Naive thymus-derived CD4-positive, alpha-beta T cell (primary cell): ENCODE results near the gene CIAO2A. TPM values are rescaled to one million over a fixed set of nuclear protein-coding genes. Genes with fewer than 3 reads are reported as not detected.

Source experiments
- ATAC-seq: fragments of 150-1000 bp; cut with Tn5 transposase; 2 replicates; pipeline ENCODE4 v1.10.0; 2021; ENCODE audit warnings: mild to moderate bottlenecking, moderate library complexity
- CTCF ChIA-PET: fragments of 350-600 bp; sonication (Branson Sonifier 250); formaldehyde crosslinking; loops from one replicate; lab custom pipeline; 2021; ENCODE audit warnings: antibody characterized with exemption; lab: Charles Lee
- POLR2A ChIA-PET: fragments of 350-600 bp; sonication (Branson Sonifier 250); formaldehyde crosslinking; loops from one replicate; lab custom pipeline; 2021; ENCODE audit warnings: antibody characterized with exemption, inconsistent platforms; lab: Charles Lee
- DNase-seq, 9 donors: peaks; one replicate each; pipeline versions ENCODE4 v3.0.0 to v3.0.0-alpha.2; 2020 to 2022; ENCODE audit warnings: mixed read lengths in 1 of 9
- H3K27ac ChIP-seq: one replicate; pipeline ENCODE4 v1.7.0; 2013; ENCODE audit warnings: mild to moderate bottlenecking, low read depth, low read length, moderate library complexity
- H3K27me3 ChIP-seq, 2 donors: one replicate each; pipeline ENCODE4 v1.7.0; 2013; ENCODE audit warnings: low read length in 2 of 2, mild to moderate bottlenecking in 2 of 2, moderate library complexity in 2 of 2; ENCODE audit not compliant: control insufficient read depth in 2 of 2, insufficient read depth in 2 of 2
- H3K36me3 ChIP-seq, 3 experiments: 1 replicate in 2 of 3; 2 replicates in 1 of 3; pipeline ENCODE4 v1.7.0; 2013; ENCODE audit warnings: low read length in 3 of 3, mild to moderate bottlenecking in 3 of 3, moderate library complexity in 1 of 3; ENCODE audit not compliant: insufficient read depth in 3 of 3, control insufficient read depth in 2 of 3
- H3K4me1 ChIP-seq, 2 donors: one replicate each; pipeline ENCODE4 v1.7.0; 2013; ENCODE audit warnings: low read length in 2 of 2, mild to moderate bottlenecking in 2 of 2, moderate library complexity in 1 of 2; ENCODE audit not compliant: control insufficient read depth in 2 of 2, insufficient read depth in 2 of 2
- H3K4me3 ChIP-seq: 2 replicates; pipeline ENCODE4 v1.7.0; 2013; ENCODE audit warnings: mild to moderate bottlenecking, low read length
- H3K9me3 ChIP-seq, 3 experiments: 1 replicate in 2 of 3; 2 replicates in 1 of 3; pipeline ENCODE4 v1.7.0; 2013; ENCODE audit warnings: low read length in 3 of 3; ENCODE audit not compliant: control insufficient read depth in 2 of 3
- H3K27ac Mint-ChIP-seq, 9 donors: one replicate each; pipeline ENCODE4 v1.8.0; 2020 to 2022; ENCODE audit warnings: mixed read lengths in 9 of 9, mild to moderate bottlenecking in 8 of 9, moderate library complexity in 5 of 9, inconsistent platforms in 2 of 9
- H3K27me3 Mint-ChIP-seq, 5 donors: one replicate each; pipeline ENCODE4 v1.8.0; 2021 to 2022; ENCODE audit warnings: mixed read lengths in 5 of 5, mild to moderate bottlenecking in 1 of 5
- H3K36me3 Mint-ChIP-seq, 5 donors: one replicate each; pipeline ENCODE4 v1.8.0; 2020 to 2022; ENCODE audit warnings: mixed read lengths in 5 of 5, mild to moderate bottlenecking in 3 of 5, inconsistent platforms in 1 of 5
- H3K4me1 Mint-ChIP-seq, 7 donors: one replicate each; pipeline ENCODE4 v1.8.0; 2020 to 2022; ENCODE audit warnings: mixed read lengths in 7 of 7, mild to moderate bottlenecking in 3 of 7, inconsistent platforms in 1 of 7
- H3K4me3 Mint-ChIP-seq, 10 donors: one replicate each; pipeline ENCODE4 v1.8.0; 2020 to 2022; ENCODE audit warnings: mild to moderate bottlenecking in 10 of 10, mixed read lengths in 10 of 10, moderate library complexity in 6 of 10, inconsistent platforms in 2 of 10
- H3K9me3 Mint-ChIP-seq, 11 donors: one replicate each; pipeline ENCODE4 v1.8.0; 2020 to 2022; ENCODE audit warnings: mixed read lengths in 11 of 11, mild to moderate bottlenecking in 4 of 11, inconsistent platforms in 1 of 11, moderate library complexity in 1 of 11
- intact Hi-C, 2 donors: fragments of 100-400 bp; cut with micrococcal nuclease; formaldehyde crosslinking; loops; one replicate each; pipeline ENCODE4 v1.15.1; 2023
- polyA plus RNA-seq, 2 donors: library from polyadenylated mRNA; unstranded; fragments of 300-500 nt; fragmentation: Illumina TruSeq; gene quantifications; one replicate each; pipeline ENCODE4 v1.2.3, GENCODE V29; 2021
- total RNA-seq, 6 experiments: library from RNA in 5 of 6; stranded (reverse) in 5 of 6; gene quantifications; 1 replicate in 5 of 6; 2 replicates in 1 of 6; pipeline ENCODE4 v1.2.3 and lab custom pipeline; 2021 to 2026

CIAO2A gene
- total and polyA plus RNA-seq, 7 experiments from 2014 or later: 19.2 to 92.1 (median 32.9) TPM

DNA sequence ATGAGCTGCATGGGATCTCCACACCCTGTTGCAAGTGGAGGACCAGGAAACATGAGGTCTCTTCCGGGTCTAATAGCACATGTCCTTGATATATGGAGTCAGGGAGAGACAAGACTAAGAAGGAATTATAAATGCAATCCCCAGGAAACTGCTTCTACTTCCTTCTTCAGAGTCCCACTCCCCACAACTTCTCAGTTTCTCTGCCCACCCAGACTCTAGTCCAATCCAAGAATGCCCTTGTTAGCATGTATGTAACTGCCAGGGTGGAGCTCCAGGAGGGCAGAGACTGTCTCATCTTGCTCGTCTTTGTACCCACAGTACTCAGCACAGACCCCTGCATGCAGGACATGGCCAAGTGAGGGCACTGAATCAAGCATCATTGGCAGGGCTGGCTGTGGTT is 55.7 kb downstream of the CIAO2A start:
- Histone ChIP-seq H3K9me3 (no peaks in the 10 kb centered on the region), H3K27me3 (no peaks in the 10 kb centered on the region), H3K27ac (no peak overlapping the region), H3K4me1 (no peaks in the 10 kb centered on the region), H3K36me3 (no peaks in the 10 kb centered on the region), H3K4me3 (no peak overlapping the region)
- DNase-seq: no peak
- POLR2A ChIA-PET: no interaction called here
- CTCF ChIA-PET: no interaction called here
- ATAC-seq: no peak
- H3K27ac Mint-ChIP-seq: no peak overlapping the region
- H3K27me3 Mint-ChIP-seq: peaks cover 0 to 7% (median 0%) of the 10 kb centered on the region in 5 donors
- no peaks in the 10 kb centered on the region for H3K36me3 Mint-ChIP-seq
- no peaks in the 10 kb centered on the region for H3K9me3 Mint-ChIP-seq
- peaks cover 0 to 5% (median 0%) of the 10 kb centered on the region in 7 donors for H3K4me1 Mint-ChIP-seq
- H3K4me3 Mint-ChIP-seq: no peak overlapping the region
- intact Hi-C loops: no loop called here

DNA sequence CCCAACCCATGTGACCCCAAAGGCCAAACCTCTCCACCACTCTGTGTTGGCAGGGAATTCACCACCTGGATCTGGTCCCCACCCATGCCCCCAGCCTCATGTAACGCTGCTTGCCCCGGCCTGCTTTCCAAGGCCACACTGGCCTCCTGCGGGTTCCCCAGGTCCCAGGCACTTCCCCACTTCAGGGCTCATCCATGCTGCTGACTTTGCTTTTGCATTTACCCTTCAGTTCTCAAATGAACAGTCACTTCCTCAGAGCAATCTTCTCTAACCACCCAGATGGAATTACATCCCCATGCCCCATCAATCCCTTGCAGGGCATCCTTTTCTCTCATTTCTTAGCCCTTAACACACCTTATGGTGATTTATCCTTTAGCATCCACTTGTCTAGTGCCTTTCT is 56.5 kb downstream of the CIAO2A start:
- H3K9me3 Mint-ChIP-seq: no peaks in the 10 kb centered on the region
- H3K27ac Mint-ChIP-seq: no peak overlapping the region
- Histone ChIP-seq H3K4me3 (no peak overlapping the region), H3K4me1 (no peaks in the 10 kb centered on the region), H3K27ac (no peak overlapping the region), H3K27me3 (no peaks in the 10 kb centered on the region), H3K36me3 (no peaks in the 10 kb centered on the region), H3K9me3 (no peaks in the 10 kb centered on the region)
- H3K4me3 Mint-ChIP-seq: no peak overlapping the region
- ATAC-seq (no peak), DNase-seq (no peak)
- CTCF ChIA-PET: no interaction called here
- peaks cover 0 to under 1% (median 0%) of the 10 kb centered on the region in 5 donors for H3K36me3 Mint-ChIP-seq
- intact Hi-C loops: no loop called here
- H3K4me1 Mint-ChIP-seq: peaks cover 0 to 8% (median 4%) of the 10 kb centered on the region in 7 donors
- POLR2A ChIA-PET: no interaction called here
- H3K27me3 Mint-ChIP-seq: peaks cover 0 to 3% (median 0%) of the 10 kb centered on the region in 5 donors

DNA sequence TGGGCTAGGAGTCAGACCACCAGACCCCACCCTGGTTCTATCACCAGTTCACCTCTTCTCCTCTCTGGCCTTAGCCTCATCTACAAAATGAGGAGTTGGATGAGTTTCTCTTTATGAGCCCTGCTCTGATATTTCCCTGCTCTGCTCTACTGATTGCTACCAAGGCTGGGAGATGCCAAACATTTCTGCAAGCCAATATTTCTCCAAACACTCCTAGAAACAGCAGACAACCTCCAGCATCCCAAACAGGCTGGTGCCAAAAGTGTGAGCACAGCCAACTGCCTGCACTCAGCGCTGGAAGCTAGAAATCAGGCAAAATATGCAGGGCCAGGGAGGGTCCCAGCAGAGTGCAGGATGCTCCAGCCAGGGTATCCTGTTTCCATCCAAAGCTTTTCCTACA is 58.1 kb downstream of the CIAO2A start:
- Histone ChIP-seq H3K36me3 (no peaks in the 10 kb centered on the region), H3K27ac (no peak overlapping the region), H3K4me1 (peaks cover 0 to 1% of the 10 kb centered on the region in 2 donors), H3K27me3 (no peaks in the 10 kb centered on the region), H3K4me3 (no peak overlapping the region), H3K9me3 (no peaks in the 10 kb centered on the region)
- DNase-seq (no peak), ATAC-seq (no peak)
- no peaks in the 10 kb centered on the region for H3K9me3 Mint-ChIP-seq
- H3K4me1 Mint-ChIP-seq: peaks cover 0 to 14% (median 7%) of the 10 kb centered on the region in 7 donors
- ChIA-PET CTCF (no interaction called here), POLR2A (no interaction called here)
- peaks cover 0 to 3% (median 0%) of the 10 kb centered on the region in 5 donors for H3K27me3 Mint-ChIP-seq
- intact Hi-C loops: no loop called here
- H3K36me3 Mint-ChIP-seq: peaks cover 0 to 3% (median 0%) of the 10 kb centered on the region in 5 donors
- no peak overlapping the region for H3K27ac Mint-ChIP-seq
- H3K4me3 Mint-ChIP-seq: no peak overlapping the region

DNA sequence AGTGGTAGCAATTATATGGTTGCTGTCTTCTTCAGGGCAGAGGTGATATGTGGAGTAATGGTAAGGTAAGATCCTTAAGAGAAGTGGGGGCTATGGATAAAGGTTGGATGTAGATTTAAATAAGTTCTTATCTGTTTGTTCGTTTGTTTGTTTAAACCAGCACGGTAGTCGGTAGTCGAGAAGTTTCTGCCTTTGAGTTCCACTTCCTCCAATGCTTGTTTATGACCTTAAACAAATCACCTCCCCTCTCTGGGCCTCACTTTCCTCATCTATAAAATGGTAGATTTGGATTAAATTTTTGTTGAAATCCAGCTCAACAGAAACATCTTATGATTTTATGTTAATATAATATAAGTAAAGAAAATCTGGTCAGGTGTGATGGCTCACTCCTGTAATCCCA is 59.1 kb downstream of the CIAO2A start:
- DNase-seq (no peak), ATAC-seq (no peak)
- Mint-ChIP-seq H3K27me3 (no peaks in the 10 kb centered on the region), H3K27ac (no peak overlapping the region), H3K4me1 (peaks cover 0 to 14% (median 7%) of the 10 kb centered on the region in 7 donors), H3K4me3 (no peak overlapping the region), H3K9me3 (no peaks in the 10 kb centered on the region), H3K36me3 (peaks cover 0 to 3% (median 0%) of the 10 kb centered on the region in 5 donors)
- H3K27me3 ChIP-seq: no peaks in the 10 kb centered on the region
- intact Hi-C loops: no loop called here
- POLR2A ChIA-PET: no interaction called here
- H3K36me3 ChIP-seq: no peaks in the 10 kb centered on the region
- H3K27ac ChIP-seq: no peak overlapping the region
- no peaks in the 10 kb centered on the region for H3K9me3 ChIP-seq
- peaks cover 0 to 6% of the 10 kb centered on the region in 2 donors for H3K4me1 ChIP-seq
- CTCF ChIA-PET: no interaction called here
- no peak overlapping the region for H3K4me3 ChIP-seq

DNA sequence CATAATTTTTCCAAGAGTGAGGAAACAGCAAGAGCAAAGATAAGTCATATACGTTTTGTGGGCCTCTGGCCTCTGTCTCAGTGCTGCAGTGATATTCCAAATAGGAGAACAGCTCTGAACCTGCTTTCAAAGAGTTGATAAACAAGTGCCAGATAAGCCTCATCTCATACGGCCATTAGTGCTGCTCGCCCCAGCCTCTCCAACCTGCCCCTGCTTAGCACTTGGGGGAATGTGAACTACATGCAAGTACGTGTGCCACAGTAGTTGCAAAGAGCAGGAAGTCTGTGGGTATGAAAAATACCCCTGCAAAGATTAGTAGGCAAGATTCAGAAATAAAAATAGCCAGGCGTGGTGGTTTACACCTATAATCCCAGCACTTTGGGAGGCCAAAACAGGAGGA is 61.3 kb downstream of the CIAO2A start:
- H3K36me3 ChIP-seq: no peaks in the 10 kb centered on the region
- no peak for DNase-seq
- intact Hi-C loops: no loop called here
- ATAC-seq: no peak
- ChIA-PET CTCF (no interaction called here), POLR2A (no interaction called here)
- peaks cover 0 to 10% of the 10 kb centered on the region in 2 donors for H3K4me1 ChIP-seq
- no peaks in the 10 kb centered on the region for H3K27me3 ChIP-seq
- H3K4me3 ChIP-seq: no peak overlapping the region
- H3K4me3 Mint-ChIP-seq: peak overlapping the region in 1 of 10 donors; percentile 28
- H3K27ac Mint-ChIP-seq: peak overlapping the region in 1 of 9 donors; percentile 16
- H3K27ac ChIP-seq: no peak overlapping the region
- H3K27me3 Mint-ChIP-seq: no peaks in the 10 kb centered on the region
- H3K9me3 Mint-ChIP-seq: peaks cover 0 to 2% (median 0%) of the 10 kb centered on the region in 11 donors
- peaks cover 0 to 5% (median 0%) of the 10 kb centered on the region in 5 donors for H3K36me3 Mint-ChIP-seq
- H3K4me1 Mint-ChIP-seq: peaks cover 4 to 16% (median 7%) of the 10 kb centered on the region in 7 donors
- no peaks in the 10 kb centered on the region for H3K9me3 ChIP-seq

DNA sequence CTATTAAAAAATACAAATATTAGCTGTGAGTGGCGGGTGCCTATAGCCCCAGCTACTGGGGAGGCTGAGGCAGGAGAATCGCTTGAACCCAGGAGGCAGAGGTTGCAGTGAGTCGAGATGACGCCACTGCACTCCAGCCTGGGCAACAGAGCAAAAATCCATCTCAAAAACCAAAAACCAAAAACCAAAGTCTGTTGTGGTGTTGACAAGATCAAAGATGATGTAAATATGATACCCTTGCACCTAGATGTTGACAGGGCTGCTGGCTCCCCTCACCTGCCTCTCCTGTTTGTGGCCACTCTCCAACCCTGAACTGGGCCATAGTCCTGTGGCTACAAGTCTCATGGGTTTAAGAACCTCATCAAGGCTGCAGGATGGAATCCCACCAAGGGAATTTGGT is 63.5 kb downstream of the CIAO2A start:
- no peak for ATAC-seq
- CTCF ChIA-PET: no interaction called here
- Mint-ChIP-seq H3K4me3 (no peak overlapping the region), H3K27ac (no peak overlapping the region), H3K36me3 (peaks cover 0 to 5% (median 0%) of the 10 kb centered on the region in 5 donors), H3K4me1 (peaks cover 4 to 20% (median 7%) of the 10 kb centered on the region in 7 donors), H3K27me3 (no peaks in the 10 kb centered on the region), H3K9me3 (peaks cover 0 to 2% (median 0%) of the 10 kb centered on the region in 11 donors)
- no peak for DNase-seq
- Histone ChIP-seq H3K4me3 (no peak overlapping the region), H3K9me3 (no peaks in the 10 kb centered on the region), H3K27me3 (no peaks in the 10 kb centered on the region), H3K27ac (no peak overlapping the region), H3K36me3 (no peaks in the 10 kb centered on the region), H3K4me1 (peaks cover 0 to 10% of the 10 kb centered on the region in 2 donors)
- intact Hi-C loops: no loop called here
- POLR2A ChIA-PET: no interaction called here

DNA sequence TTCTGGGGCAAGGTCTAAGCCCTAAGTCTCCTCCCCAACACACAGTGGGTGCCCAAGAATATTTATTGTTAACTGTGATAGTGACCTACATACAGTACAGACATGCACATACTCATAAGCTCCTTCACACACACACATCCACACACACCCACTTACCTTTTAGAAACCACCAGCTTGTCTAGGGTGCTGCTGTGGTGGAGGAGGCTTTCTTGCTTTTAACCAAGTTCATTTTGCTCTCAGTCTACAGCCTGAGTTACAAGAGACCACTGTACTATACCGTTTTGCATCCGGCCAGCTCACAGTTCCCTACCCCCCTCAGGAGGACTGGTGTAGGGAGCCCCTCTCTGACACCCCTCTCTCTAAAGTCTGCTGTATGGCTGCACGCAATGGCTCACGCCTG is 64.0 kb downstream of the CIAO2A start:
- no peak overlapping the region for H3K27ac Mint-ChIP-seq
- no peaks in the 10 kb centered on the region for H3K36me3 ChIP-seq
- CTCF ChIA-PET: no interaction called here
- DNase-seq (no peak), ATAC-seq (peak; percentile 27)
- H3K4me3 Mint-ChIP-seq: no peak overlapping the region
- peaks cover 0 to 5% (median 0%) of the 10 kb centered on the region in 5 donors for H3K36me3 Mint-ChIP-seq
- no peak overlapping the region for H3K27ac ChIP-seq
- intact Hi-C loops: no loop called here
- H3K4me3 ChIP-seq: no peak overlapping the region
- H3K27me3 Mint-ChIP-seq: no peaks in the 10 kb centered on the region
- peaks cover 0 to 10% of the 10 kb centered on the region in 2 donors for H3K4me1 ChIP-seq
- no peaks in the 10 kb centered on the region for H3K9me3 ChIP-seq
- POLR2A ChIA-PET: no interaction called here
- H3K4me1 Mint-ChIP-seq: peaks cover 4 to 20% (median 7%) of the 10 kb centered on the region in 7 donors
- no peaks in the 10 kb centered on the region for H3K27me3 ChIP-seq
- H3K9me3 Mint-ChIP-seq: peaks cover 0 to 2% (median 0%) of the 10 kb centered on the region in 11 donors
